Kidney epithelial cell (primary cell): ENCODE results near the gene MFN1. TPM values are rescaled to one million over a fixed set of nuclear protein-coding genes. Genes with fewer than 3 reads are reported as not detected.

Experiments used
- DNase-seq: peaks from one replicate; pipeline ENCODE4 v3.0.0-alpha.2; 2010; ENCODE audit warnings: low read depth
- H3K27me3 ChIP-seq: 2 replicates; pipeline ENCODE4 v1.6.0; 2011; ENCODE audit warnings: low read length; ENCODE audit not compliant: control insufficient read depth, insufficient read depth
- H3K36me3 ChIP-seq: 2 replicates; pipeline ENCODE4 v1.5.1; 2011; ENCODE audit warnings: low read length; ENCODE audit not compliant: control insufficient read depth, insufficient read depth
- H3K4me3 ChIP-seq: 2 replicates; pipeline ENCODE4 v1.5.1; 2011; ENCODE audit warnings: low read depth, mild to moderate bottlenecking, control low read depth, low read length
- total RNA-seq: library from RNA; depleted of rRNA; stranded (reverse); fragments of >200 nt; gene quantifications from 2 replicates; pipeline ENCODE4 v1.2.3, GENCODE V29; 2015
- TF ChIP-seq, protein P1 (sequence below): IDR thresholded peaks from 2 replicates; pipeline ENCODE4 v1.5.1; 2011; ENCODE audit warnings: mild to moderate bottlenecking, moderate library complexity, low read length, control low read depth, inconsistent platforms; ENCODE audit not compliant: insufficient read depth, poor library complexity, severe bottlenecking

Gene MFN1
- total RNA-seq, 1 donor from 2014 or later: 38.0 TPM

DNA sequence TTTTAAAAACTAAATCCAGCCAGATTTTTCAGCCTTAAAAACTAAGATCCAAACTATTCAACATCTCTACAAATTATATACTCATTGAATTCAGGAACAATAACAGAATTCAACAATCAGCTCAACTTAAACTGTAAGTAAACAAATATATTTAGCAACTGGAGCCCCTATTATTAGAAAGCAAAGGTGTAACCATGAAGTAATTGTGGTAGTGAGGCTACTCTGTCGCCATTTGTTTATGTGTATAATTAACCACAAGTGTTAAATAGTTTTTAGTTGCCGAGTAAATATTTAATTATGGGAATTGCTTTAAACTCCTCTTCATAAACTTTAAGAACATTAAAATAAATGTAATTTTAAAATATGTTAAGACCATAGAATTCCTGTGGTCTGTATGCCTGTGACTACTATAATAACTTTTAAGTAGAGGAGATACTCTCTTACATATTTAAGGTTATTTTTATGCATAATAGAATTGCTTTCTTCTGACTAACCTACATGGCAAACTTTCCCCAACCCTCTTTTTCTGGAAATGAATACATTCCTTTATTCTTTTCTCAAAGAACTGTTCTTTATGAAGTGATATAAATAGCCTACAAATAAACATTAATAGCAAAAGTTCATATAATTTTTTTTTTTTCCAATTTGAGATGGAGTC is 51.2 kb downstream of the MFN1 start:
- no peaks in the 10 kb centered on the region for H3K27me3 ChIP-seq
- no peaks in the 10 kb centered on the region for H3K36me3 ChIP-seq
- TF ChIP-seq, protein P1, sequence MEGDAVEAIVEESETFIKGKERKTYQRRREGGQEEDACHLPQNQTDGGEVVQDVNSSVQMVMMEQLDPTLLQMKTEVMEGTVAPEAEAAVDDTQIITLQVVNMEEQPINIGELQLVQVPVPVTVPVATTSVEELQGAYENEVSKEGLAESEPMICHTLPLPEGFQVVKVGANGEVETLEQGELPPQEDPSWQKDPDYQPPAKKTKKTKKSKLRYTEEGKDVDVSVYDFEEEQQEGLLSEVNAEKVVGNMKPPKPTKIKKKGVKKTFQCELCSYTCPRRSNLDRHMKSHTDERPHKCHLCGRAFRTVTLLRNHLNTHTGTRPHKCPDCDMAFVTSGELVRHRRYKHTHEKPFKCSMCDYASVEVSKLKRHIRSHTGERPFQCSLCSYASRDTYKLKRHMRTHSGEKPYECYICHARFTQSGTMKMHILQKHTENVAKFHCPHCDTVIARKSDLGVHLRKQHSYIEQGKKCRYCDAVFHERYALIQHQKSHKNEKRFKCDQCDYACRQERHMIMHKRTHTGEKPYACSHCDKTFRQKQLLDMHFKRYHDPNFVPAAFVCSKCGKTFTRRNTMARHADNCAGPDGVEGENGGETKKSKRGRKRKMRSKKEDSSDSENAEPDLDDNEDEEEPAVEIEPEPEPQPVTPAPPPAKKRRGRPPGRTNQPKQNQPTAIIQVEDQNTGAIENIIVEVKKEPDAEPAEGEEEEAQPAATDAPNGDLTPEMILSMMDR: no peak
- H3K4me3 ChIP-seq: no peak overlapping the region
- DNase-seq: no peak

GRCh38 chr3:179401561-179401960 is 54.1 kb downstream of the MFN1 start:
- DNase-seq: no peak
- Histone ChIP-seq H3K27me3 (no peaks in the 10 kb centered on the region), H3K36me3 (no peaks in the 10 kb centered on the region), H3K4me3 (no peak overlapping the region)
- TF ChIP-seq, protein P1: no peak

DNA sequence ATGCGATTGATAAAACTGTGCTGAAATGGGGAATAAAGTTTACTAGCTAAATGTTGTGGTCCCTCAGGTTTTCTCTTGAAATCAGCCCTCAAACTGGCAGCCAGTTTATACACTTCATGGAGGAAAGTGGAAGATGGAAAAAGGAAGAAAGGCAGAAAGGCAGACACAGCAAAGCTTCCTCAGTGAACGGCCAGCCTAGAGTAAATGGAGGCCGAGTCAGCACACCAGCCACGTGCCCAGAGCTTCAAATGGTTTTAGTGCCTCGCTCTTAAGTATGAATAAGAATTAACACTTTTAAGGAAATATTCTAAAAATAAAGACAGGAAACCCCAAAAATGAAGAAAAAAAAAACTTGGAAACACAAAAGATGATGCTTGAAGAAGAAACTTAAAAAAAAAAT is 55.5 kb downstream of the MFN1 start:
- DNase-seq: no peak
- no peaks in the 10 kb centered on the region for H3K36me3 ChIP-seq
- H3K27me3 ChIP-seq: no peaks in the 10 kb centered on the region
- TF ChIP-seq, protein P1: no peak
- no peak overlapping the region for H3K4me3 ChIP-seq

DNA sequence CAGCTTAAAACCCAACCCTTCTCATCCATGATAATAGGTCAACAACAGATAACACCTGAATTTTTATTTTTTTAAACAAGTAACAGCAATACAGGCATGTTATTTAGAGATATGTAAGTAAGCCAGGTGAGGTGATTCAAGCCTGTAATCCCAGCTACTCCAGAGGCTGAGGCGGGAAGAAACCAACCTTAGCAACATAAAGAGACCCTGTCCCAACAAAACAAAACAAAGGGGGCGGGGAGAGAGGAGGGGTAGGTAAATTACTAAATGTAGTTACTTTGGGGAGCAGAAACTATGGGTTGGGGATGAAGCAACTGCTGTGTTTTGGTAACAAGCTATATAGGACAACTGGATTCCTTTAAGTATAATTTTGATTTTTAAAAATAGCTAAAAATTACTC is 56.8 kb downstream of the MFN1 start:
- Histone ChIP-seq H3K27me3 (no peaks in the 10 kb centered on the region), H3K4me3 (no peak overlapping the region), H3K36me3 (no peaks in the 10 kb centered on the region)
- TF ChIP-seq, protein P1: no peak
- no peak for DNase-seq

DNA sequence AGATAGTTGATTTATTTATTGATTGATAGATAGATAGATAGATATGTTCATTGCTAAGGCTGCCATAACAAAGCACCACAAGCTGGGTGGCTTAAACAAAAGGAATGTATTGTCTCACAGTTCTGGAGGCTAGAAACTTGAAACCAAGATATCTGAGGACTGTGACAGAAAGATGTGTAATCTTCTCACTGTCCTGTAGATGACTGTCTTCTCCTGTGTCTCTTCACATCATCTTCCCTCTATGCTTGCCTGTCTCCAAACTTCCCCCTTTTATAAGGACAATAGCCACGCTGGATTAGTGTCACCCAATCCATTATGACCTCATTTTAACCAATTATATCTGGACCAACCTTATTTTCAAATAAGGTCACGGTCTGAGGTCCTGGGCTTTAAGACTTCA is 62.8 kb downstream of the MFN1 start:
- Histone ChIP-seq H3K4me3 (no peak overlapping the region), H3K36me3 (peaks cover 2% of the 10 kb centered on the region), H3K27me3 (no peaks in the 10 kb centered on the region)
- no peak for DNase-seq
- TF ChIP-seq, protein P1: no peak

GRCh38 chr3:179410999-179411398 is 63.5 kb downstream of the MFN1 start:
- Histone ChIP-seq H3K27me3 (no peaks in the 10 kb centered on the region), H3K36me3 (peaks cover 2% of the 10 kb centered on the region), H3K4me3 (no peak overlapping the region)
- no peak for DNase-seq
- TF ChIP-seq, protein P1: no peak
